Measurements from ENCODE around the gene GXYLT1.
A peak's percentile ranks its signal among the peaks of the same experiment; 100 is the strongest.
"Not testable (repeated sequence)": the region's sequence is repeated elsewhere in the genome, so short reads cannot be mapped to it uniquely, and the experiment has no call there.

Gene GXYLT1, protein sequence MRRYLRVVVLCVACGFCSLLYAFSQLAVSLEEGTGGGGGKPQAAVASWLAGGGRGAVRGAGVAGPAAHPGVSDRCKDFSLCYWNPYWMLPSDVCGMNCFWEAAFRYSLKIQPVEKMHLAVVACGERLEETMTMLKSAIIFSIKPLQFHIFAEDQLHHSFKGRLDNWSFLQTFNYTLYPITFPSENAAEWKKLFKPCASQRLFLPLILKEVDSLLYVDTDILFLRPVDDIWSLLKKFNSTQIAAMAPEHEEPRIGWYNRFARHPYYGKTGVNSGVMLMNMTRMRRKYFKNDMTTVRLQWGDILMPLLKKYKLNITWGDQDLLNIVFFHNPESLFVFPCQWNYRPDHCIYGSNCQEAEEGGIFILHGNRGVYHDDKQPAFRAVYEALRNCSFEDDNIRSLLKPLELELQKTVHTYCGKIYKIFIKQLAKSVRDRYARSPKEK

GRCh38 chr12:42144408-42145196, at the start of gene GXYLT1:
TSS of gene GXYLT1 (minus strand) at chr12:42144874. CDS start at chr12:42144646, 228 bp downstream.
- in situ Hi-C loops (cut with HindIII; ENCODE audit: low sequenced_read_pairs) = no loop called here

DNA sequence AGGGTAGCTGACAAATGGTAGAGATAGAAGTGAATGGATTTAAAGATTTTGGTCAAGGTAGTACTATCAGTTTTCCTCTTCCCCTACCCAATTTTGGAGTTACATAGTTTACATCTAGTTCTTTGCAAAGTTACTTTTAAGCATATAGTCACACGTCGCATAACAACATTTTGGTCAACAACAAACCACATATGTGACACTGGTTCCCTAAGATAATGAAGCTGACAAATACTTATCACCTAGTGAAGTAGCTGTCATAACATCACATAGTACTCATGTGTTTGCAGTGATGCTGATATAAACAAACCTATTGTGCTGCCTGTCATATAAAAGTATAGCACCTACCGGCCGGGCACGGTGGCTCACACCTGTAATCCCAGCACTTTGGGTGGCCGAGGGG, 48.0 kb upstream of the GXYLT1 start:
- TF ChIP-seq, protein P1, sequence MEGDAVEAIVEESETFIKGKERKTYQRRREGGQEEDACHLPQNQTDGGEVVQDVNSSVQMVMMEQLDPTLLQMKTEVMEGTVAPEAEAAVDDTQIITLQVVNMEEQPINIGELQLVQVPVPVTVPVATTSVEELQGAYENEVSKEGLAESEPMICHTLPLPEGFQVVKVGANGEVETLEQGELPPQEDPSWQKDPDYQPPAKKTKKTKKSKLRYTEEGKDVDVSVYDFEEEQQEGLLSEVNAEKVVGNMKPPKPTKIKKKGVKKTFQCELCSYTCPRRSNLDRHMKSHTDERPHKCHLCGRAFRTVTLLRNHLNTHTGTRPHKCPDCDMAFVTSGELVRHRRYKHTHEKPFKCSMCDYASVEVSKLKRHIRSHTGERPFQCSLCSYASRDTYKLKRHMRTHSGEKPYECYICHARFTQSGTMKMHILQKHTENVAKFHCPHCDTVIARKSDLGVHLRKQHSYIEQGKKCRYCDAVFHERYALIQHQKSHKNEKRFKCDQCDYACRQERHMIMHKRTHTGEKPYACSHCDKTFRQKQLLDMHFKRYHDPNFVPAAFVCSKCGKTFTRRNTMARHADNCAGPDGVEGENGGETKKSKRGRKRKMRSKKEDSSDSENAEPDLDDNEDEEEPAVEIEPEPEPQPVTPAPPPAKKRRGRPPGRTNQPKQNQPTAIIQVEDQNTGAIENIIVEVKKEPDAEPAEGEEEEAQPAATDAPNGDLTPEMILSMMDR (IDR thresholded peaks at IDR 0.05; ENCODE audit: low read depth, low read length) = no peak
- no peak overlapping the region for H3K4me3 ChIP-seq (ENCODE audit: low read depth, low read length)
- in situ Hi-C loops (cut with HindIII; ENCODE audit: low sequenced_read_pairs) = no loop called here
- DNase-seq (ENCODE audit: low read depth, low spot score) = no peak

More at GRCh38 chr12:42144408-42145196, at the start of gene GXYLT1:
- TF ChIP-seq, protein P1 (IDR thresholded peaks at IDR 0.05; ENCODE audit: low read depth, low read length) = no peak
- peak; percentile 96 for DNase-seq (ENCODE audit: low read depth, low spot score)
- peak within 1 kb of the TSS; percentile 67 for H3K4me3 ChIP-seq (ENCODE audit: low read depth, low read length)

DNA sequence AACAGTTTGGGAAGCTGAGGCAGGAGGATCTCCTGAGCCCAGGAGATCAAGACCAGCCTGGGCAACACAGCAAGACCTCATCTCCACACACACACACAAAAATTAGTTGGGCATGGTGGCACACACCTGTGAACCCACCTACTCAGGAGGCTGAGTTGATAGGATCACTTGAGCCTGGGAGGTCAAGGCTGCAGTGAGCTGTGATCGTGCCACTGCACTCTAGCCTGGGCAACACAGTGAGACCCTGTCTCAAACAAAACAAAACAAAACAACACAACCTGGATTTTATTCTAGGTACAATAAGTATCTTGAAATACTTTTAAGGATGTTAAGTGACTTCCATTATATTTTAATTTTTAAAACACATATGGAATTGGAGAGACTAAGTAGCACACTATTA, 47.6 kb upstream of the GXYLT1 start:
- in situ Hi-C loops (cut with HindIII; ENCODE audit: low sequenced_read_pairs) = no loop called here
- TF ChIP-seq, protein P1 (IDR thresholded peaks at IDR 0.05; ENCODE audit: low read depth, low read length) = no peak
- DNase-seq (ENCODE audit: low read depth, low spot score) = no peak
- H3K4me3 ChIP-seq (ENCODE audit: low read depth, low read length) = no peak overlapping the region

DNA sequence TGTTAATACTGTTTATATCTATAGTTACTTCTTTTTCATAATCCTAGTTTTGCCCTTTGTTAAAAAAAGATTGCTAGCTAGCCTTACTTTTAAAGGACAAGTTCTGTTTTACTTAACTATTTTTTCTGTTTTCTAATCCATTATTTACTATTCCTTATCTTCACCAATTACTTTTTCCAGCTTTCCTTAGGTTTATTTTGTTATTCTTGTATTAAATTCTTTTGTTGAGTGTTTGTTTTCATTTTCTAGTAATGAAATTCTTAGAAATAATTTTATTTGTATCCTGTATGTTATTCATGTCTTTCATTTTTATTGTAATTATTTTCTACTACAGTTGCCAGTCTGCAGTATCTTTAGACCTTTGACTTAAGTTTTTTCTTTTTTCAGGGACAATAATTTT, 45.7 kb upstream of the GXYLT1 start:
- in situ Hi-C loops (cut with HindIII; ENCODE audit: low sequenced_read_pairs) = no loop called here
- TF ChIP-seq, protein P1 (IDR thresholded peaks at IDR 0.05; ENCODE audit: low read depth, low read length) = no peak
- DNase-seq (ENCODE audit: low read depth, low spot score) = no peak
- no peak overlapping the region for H3K4me3 ChIP-seq (ENCODE audit: low read depth, low read length)

- H3K4me3 ChIP-seq (ENCODE audit: low read depth, low read length); in situ Hi-C loops (cut with HindIII; ENCODE audit: low sequenced_read_pairs); DNase-seq (ENCODE audit: low read depth, low spot score): not testable (repeated sequence)
Observed at GRCh38 chr12:42188275-42188674, 43.6 kb upstream of the GXYLT1 start.

- TF ChIP-seq, protein P1 (IDR thresholded peaks at IDR 0.05; ENCODE audit: low read depth, low read length) = no peak
- no peak for DNase-seq (ENCODE audit: low read depth, low spot score)
- in situ Hi-C loops (cut with HindIII; ENCODE audit: low sequenced_read_pairs) = no loop called here
- H3K4me3 ChIP-seq (ENCODE audit: low read depth, low read length) = no peak overlapping the region
Observed at GRCh38 chr12:42187799-42188198, 43.1 kb upstream of the GXYLT1 start.

DNA sequence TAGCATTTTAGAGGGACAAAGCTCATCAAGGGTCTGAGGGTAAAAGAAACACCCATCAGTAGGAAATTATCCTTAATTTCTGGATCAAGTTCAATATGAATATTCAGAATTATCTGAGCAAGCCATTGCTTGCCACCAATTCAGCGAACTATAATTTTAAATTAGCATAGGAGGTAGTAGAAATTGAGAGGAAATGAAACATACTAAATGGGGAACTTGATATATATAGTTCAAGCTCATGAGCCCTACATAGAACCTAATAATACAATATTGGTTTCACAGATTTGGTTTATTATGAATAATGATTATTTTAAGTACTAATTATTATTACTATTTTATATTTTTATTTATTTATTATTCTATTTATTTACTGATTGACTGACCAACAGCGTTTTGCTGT, 42.1 kb upstream of the GXYLT1 start:
- DNase-seq (ENCODE audit: low read depth, low spot score) = no peak
- H3K4me3 ChIP-seq (ENCODE audit: low read depth, low read length) = no peak overlapping the region
- TF ChIP-seq, protein P1 (IDR thresholded peaks at IDR 0.05; ENCODE audit: low read depth, low read length) = no peak
- in situ Hi-C loops (cut with HindIII; ENCODE audit: low sequenced_read_pairs) = no loop called here
